B cell (primary cell): ENCODE results near the gene GPHN.
"Not testable (repeated sequence)": the region's sequence is repeated elsewhere in the genome, so short reads cannot be mapped to it uniquely, and the experiment has no call there.

ENCODE experiments used
- CTCF ChIP-seq: fragments of 200-600 bp; IDR thresholded peaks from one replicate; pipeline ENCODE4 v1.8.0; 2022; ENCODE audit warnings: antibody characterized with exemption, mild to moderate bottlenecking
- EZH2 ChIP-seq: IDR thresholded peaks from 2 replicates; pipeline ENCODE4 v1.6.1; 2012; ENCODE audit warnings: borderline replicate concordance, low read depth, mild to moderate bottlenecking, moderate library complexity, low read length; ENCODE audit not compliant: insufficient read depth, poor library complexity, severe bottlenecking

GRCh38 chr14:66731298-66731697 is 223.4 kb downstream of the GPHN start:
- not testable (repeated sequence) for TF ChIP-seq CTCF, EZH2
